OCI-LY1 (cell line): ENCODE measurements around the gene ELF4.
A peak's percentile ranks its signal among the peaks of the same experiment; 100 is the strongest.

Experiments used
- H2AFZ ChIP-seq: fragments of 200-600 bp; sonication (generic), shearing (Covaris generic); 2 replicates; pipeline ENCODE4 v1.6.0; 2014; ENCODE audit warnings: antibody characterized with exemption, mild to moderate bottlenecking, low read length
- H3F3A ChIP-seq: fragments of 200-600 bp; sonication (generic), shearing (Covaris generic); 2 replicates; pipeline ENCODE4 v1.6.0; 2014; ENCODE audit warnings: mild to moderate bottlenecking, antibody characterized with exemption, low read length, moderate library complexity; ENCODE audit not compliant: insufficient read depth
- H3K27ac ChIP-seq: fragments of 200-600 bp; sonication (generic); 2 replicates; pipeline ENCODE4 v1.5.1; 2014; ENCODE audit warnings: low read length, mixed run types, mild to moderate bottlenecking, low read depth; ENCODE audit not compliant: poor library complexity, severe bottlenecking
- H3K27me3 ChIP-seq: fragments of 200-600 bp; sonication (generic); 2 replicates; pipeline ENCODE4 v1.6.0; 2014; ENCODE audit warnings: antibody characterized with exemption, mild to moderate bottlenecking, low read length, moderate library complexity; ENCODE audit not compliant: insufficient read depth
- H3K36me3 ChIP-seq: fragments of 200-600 bp; sonication (generic); 2 replicates; pipeline ENCODE4 v1.6.1; 2014; ENCODE audit warnings: mild to moderate bottlenecking, antibody characterized with exemption, low read length, moderate library complexity, mixed read lengths; ENCODE audit not compliant: insufficient read depth
- H3K4me1 ChIP-seq: fragments of 200-600 bp; sonication (generic); 2 replicates; pipeline ENCODE4 v1.5.1; 2014; ENCODE audit warnings: mild to moderate bottlenecking, low read length, moderate library complexity; ENCODE audit not compliant: insufficient read depth, severe bottlenecking
- H3K4me2 ChIP-seq: fragments of 200-600 bp; sonication (generic), shearing (Covaris generic); 2 replicates; pipeline ENCODE4 v1.6.1; 2014; ENCODE audit warnings: low read length
- H3K4me3 ChIP-seq: fragments of 200-600 bp; sonication (generic); 2 replicates; pipeline ENCODE4 v1.5.1; 2014; ENCODE audit warnings: low read length, low read depth, mild to moderate bottlenecking, mixed read lengths; ENCODE audit not compliant: poor library complexity, severe bottlenecking
- H3K79me2 ChIP-seq: fragments of 200-600 bp; shearing (Covaris generic); 2 replicates; pipeline ENCODE4 v1.6.1; 2016; ENCODE audit warnings: mixed run types, low read length, mixed read lengths; ENCODE audit not compliant: insufficient read depth
- H3K9ac ChIP-seq: fragments of 200-600 bp; sonication (generic), shearing (Covaris generic); 2 replicates; pipeline ENCODE4 v1.6.1; 2014; ENCODE audit warnings: mild to moderate bottlenecking, low read length, mixed read lengths
- H3K9me2 ChIP-seq: fragments of 200-600 bp; sonication (generic), shearing (Covaris generic); 2 replicates; pipeline ENCODE4 v1.6.1; 2014; ENCODE audit warnings: low read depth, mild to moderate bottlenecking, low read length, mixed read lengths
- H3K9me3 ChIP-seq: fragments of 200-600 bp; shearing (Covaris generic); 2 replicates; pipeline ENCODE4 v1.6.1; 2014; ENCODE audit warnings: low read length, mixed read lengths
- H4K20me1 ChIP-seq: fragments of 200-600 bp; sonication (generic), shearing (Covaris generic); 2 replicates; pipeline ENCODE4 v1.6.0; 2016; ENCODE audit warnings: mild to moderate bottlenecking, low read length; ENCODE audit not compliant: insufficient read depth
- EZH2 ChIP-seq: fragments of 200-600 bp; sonication (generic), shearing (Covaris generic); IDR thresholded peaks from 2 replicates; pipeline ENCODE4 v1.8.0; 2017; ENCODE audit warnings: borderline replicate concordance, mixed run types, mild to moderate bottlenecking, antibody characterized with exemption, low read length, moderate library complexity, mixed read lengths
- TF ChIP-seq, protein P1 (sequence below): fragments of 200-600 bp; sonication (generic), shearing (Covaris generic); IDR thresholded peaks from 2 replicates; pipeline ENCODE4 v1.5.1; 2017; ENCODE audit warnings: mild to moderate bottlenecking, antibody characterized with exemption, low read length, moderate library complexity, mixed read lengths

ELF4 gene

DNA sequence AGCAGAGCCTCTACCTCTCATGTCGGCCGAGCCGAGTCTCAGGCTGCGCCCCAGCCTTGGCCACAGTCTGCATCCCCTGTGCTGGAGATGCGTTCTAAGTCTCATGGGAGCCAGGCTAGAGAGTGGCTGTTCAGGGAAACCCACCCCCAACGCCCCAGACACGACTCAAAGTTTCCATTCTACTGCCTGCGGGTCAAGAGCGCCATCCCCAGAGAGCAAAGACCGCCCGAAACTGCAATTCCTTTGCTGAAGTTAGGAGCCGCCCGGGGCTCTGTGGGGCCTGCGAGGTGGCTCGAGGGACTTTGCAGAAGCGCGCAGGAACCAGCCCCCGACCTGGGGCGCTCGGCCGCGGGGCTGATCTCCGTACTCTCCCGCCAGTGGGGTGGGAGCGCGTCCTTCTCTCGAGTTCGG lies 10.0 kb upstream of the ELF4 start:
- Histone ChIP-seq H3K9ac (peak overlapping the region; percentile 54), H3K4me1 (peaks cover 45% of the 10 kb centered on the region), H3K36me3 (no peaks in the 10 kb centered on the region), H3F3A (no peaks in the 10 kb centered on the region), H3K4me3 (peak overlapping the region; percentile 54), H3K27me3 (no peaks in the 10 kb centered on the region), H3K9me2 (no peaks in the 10 kb centered on the region), H3K27ac (peak overlapping the region; percentile 62), H4K20me1 (no peaks in the 10 kb centered on the region), H3K79me2 (no peaks in the 10 kb centered on the region), H2AFZ (no peak overlapping the region), H3K9me3 (no peaks in the 10 kb centered on the region), H3K4me2 (peak overlapping the region; percentile 69)
- TF ChIP-seq, protein P1, sequence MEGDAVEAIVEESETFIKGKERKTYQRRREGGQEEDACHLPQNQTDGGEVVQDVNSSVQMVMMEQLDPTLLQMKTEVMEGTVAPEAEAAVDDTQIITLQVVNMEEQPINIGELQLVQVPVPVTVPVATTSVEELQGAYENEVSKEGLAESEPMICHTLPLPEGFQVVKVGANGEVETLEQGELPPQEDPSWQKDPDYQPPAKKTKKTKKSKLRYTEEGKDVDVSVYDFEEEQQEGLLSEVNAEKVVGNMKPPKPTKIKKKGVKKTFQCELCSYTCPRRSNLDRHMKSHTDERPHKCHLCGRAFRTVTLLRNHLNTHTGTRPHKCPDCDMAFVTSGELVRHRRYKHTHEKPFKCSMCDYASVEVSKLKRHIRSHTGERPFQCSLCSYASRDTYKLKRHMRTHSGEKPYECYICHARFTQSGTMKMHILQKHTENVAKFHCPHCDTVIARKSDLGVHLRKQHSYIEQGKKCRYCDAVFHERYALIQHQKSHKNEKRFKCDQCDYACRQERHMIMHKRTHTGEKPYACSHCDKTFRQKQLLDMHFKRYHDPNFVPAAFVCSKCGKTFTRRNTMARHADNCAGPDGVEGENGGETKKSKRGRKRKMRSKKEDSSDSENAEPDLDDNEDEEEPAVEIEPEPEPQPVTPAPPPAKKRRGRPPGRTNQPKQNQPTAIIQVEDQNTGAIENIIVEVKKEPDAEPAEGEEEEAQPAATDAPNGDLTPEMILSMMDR, result no peak
- TF ChIP-seq EZH2, result no peak

DNA sequence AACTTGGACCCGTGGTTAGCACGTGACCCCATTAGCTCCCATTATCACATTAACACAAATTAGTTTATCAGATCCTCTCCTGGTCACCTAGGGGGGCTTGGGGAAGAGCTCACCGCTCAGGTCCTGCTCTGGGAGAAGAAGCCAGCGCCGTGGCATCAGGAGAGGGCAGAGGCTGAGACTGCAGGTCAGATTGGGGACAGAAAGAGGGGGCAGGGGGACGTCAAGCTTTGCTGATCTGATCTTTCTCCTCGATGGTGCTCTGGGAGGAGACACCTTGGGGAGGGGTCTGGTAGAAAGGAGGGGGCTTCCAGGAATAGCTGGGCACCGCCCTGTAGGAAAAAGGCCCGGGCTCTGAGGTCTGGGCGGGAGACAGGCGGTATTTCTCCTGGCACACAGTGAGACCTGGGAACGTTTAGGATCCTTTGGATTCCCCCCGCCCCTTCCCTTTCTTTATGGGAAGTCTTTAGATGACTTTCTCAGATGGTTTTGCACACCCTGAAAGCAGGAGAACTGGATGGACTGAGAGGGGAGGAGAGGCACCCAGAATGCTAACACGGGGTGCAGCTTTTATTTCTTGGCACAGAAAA lies 9.1 kb upstream of the ELF4 start:
- Histone ChIP-seq H3K4me3 (peak overlapping the region; percentile 25), H3K9ac (peak overlapping the region; percentile 39; the same call in 1 of the 2 replicates), H3K4me2 (peak overlapping the region; percentile 69), H3K9me3 (no peaks in the 10 kb centered on the region), H3F3A (no peaks in the 10 kb centered on the region), H3K27ac (peak overlapping the region; percentile 70), H3K4me1 (peaks cover 45% of the 10 kb centered on the region), H2AFZ (no peak overlapping the region), H3K79me2 (no peaks in the 10 kb centered on the region), H4K20me1 (no peaks in the 10 kb centered on the region), H3K36me3 (no peaks in the 10 kb centered on the region), H3K27me3 (no peaks in the 10 kb centered on the region), H3K9me2 (no peaks in the 10 kb centered on the region)
- no peak for TF ChIP-seq EZH2
- TF ChIP-seq, protein P1, result no peak

DNA sequence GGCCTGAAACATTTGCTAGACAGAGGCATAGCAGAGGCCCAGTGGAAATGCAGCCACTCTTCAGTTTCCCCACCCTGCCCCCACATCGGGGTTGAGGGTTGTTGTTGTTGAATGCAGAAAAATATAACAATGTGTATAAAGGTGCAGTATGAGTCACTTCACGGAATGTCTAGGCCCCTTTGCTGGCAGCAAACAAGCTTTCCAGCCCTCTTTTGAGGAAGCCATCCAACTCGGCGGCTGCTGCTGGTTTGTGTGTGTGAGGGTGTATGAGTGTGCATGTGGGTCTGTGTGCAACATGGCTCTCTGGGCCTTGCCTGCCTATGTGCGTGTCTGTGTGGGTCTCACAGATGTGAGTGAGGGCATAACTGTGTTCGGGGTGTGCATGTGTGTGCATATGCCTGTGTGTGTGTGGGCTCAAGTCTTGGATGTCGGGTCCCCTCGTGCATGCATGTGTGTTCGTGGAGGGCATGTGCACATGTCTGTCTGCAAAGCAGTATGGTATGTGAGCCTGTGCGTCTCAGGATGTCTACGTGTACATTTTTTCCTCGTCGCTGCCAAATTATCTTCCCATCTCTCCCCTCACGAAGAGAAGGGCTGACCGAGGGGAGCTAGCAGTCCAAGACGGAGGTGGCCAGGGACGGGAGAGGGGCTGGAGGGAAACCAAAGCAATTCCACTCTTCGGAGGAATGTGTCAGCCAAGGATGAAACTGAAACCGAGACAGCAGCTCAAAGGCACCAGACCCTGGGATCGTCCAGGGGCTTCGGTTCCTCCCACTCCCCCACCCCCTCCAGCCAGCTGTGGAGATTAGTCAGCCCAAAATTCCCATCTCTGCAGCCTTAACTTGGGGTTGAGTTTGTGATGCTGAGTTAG lies 8.4 kb upstream of the ELF4 start:
- no peak for TF ChIP-seq EZH2
- TF ChIP-seq, protein P1, result no peak
- H3K27ac ChIP-seq, result peak overlapping the region; percentile 70
- no peaks in the 10 kb centered on the region for H3K36me3 ChIP-seq
- H3K79me2 ChIP-seq, result no peaks in the 10 kb centered on the region
- peak overlapping the region; percentile 25 for H3K4me3 ChIP-seq
- peak overlapping the region; percentile 42 for H3K4me2 ChIP-seq
- no peaks in the 10 kb centered on the region for H3K9me3 ChIP-seq
- peaks cover 45% of the 10 kb centered on the region for H3K4me1 ChIP-seq
- no peaks in the 10 kb centered on the region for H3K27me3 ChIP-seq
- H3F3A ChIP-seq, result no peaks in the 10 kb centered on the region
- H3K9ac ChIP-seq, result peak overlapping the region; percentile 39; the same call in 1 of the 2 replicates
- H4K20me1 ChIP-seq, result no peaks in the 10 kb centered on the region
- H3K9me2 ChIP-seq, result no peaks in the 10 kb centered on the region
- H2AFZ ChIP-seq, result no peak overlapping the region
